OCI-LY1 (cell line): ENCODE measurements around the gene XCR1.
"Not testable (repeated sequence)": the region's sequence is repeated elsewhere in the genome, so short reads cannot be mapped to it uniquely, and the experiment has no call there.

ENCODE experiments used
- H2AFZ ChIP-seq: fragments of 200-600 bp; sonication (generic), shearing (Covaris generic); 2 replicates; pipeline ENCODE4 v1.6.0; 2014; ENCODE audit warnings: antibody characterized with exemption, mild to moderate bottlenecking, low read length
- H3F3A ChIP-seq: fragments of 200-600 bp; sonication (generic), shearing (Covaris generic); 2 replicates; pipeline ENCODE4 v1.6.0; 2014; ENCODE audit warnings: mild to moderate bottlenecking, antibody characterized with exemption, low read length, moderate library complexity; ENCODE audit not compliant: insufficient read depth
- H3K27ac ChIP-seq: fragments of 200-600 bp; sonication (generic); 2 replicates; pipeline ENCODE4 v1.5.1; 2014; ENCODE audit warnings: low read length, mixed run types, mild to moderate bottlenecking, low read depth; ENCODE audit not compliant: poor library complexity, severe bottlenecking
- H3K27me3 ChIP-seq: fragments of 200-600 bp; sonication (generic); 2 replicates; pipeline ENCODE4 v1.6.0; 2014; ENCODE audit warnings: antibody characterized with exemption, mild to moderate bottlenecking, low read length, moderate library complexity; ENCODE audit not compliant: insufficient read depth
- H3K36me3 ChIP-seq: fragments of 200-600 bp; sonication (generic); 2 replicates; pipeline ENCODE4 v1.6.1; 2014; ENCODE audit warnings: mild to moderate bottlenecking, antibody characterized with exemption, low read length, moderate library complexity, mixed read lengths; ENCODE audit not compliant: insufficient read depth
- H3K4me1 ChIP-seq: fragments of 200-600 bp; sonication (generic); 2 replicates; pipeline ENCODE4 v1.5.1; 2014; ENCODE audit warnings: mild to moderate bottlenecking, low read length, moderate library complexity; ENCODE audit not compliant: insufficient read depth, severe bottlenecking
- H3K4me2 ChIP-seq: fragments of 200-600 bp; sonication (generic), shearing (Covaris generic); 2 replicates; pipeline ENCODE4 v1.6.1; 2014; ENCODE audit warnings: low read length
- H3K4me3 ChIP-seq: fragments of 200-600 bp; sonication (generic); 2 replicates; pipeline ENCODE4 v1.5.1; 2014; ENCODE audit warnings: low read length, low read depth, mild to moderate bottlenecking, mixed read lengths; ENCODE audit not compliant: poor library complexity, severe bottlenecking
- H3K79me2 ChIP-seq: fragments of 200-600 bp; shearing (Covaris generic); 2 replicates; pipeline ENCODE4 v1.6.1; 2016; ENCODE audit warnings: mixed run types, low read length, mixed read lengths; ENCODE audit not compliant: insufficient read depth
- H3K9ac ChIP-seq: fragments of 200-600 bp; sonication (generic), shearing (Covaris generic); 2 replicates; pipeline ENCODE4 v1.6.1; 2014; ENCODE audit warnings: mild to moderate bottlenecking, low read length, mixed read lengths
- H3K9me2 ChIP-seq: fragments of 200-600 bp; sonication (generic), shearing (Covaris generic); 2 replicates; pipeline ENCODE4 v1.6.1; 2014; ENCODE audit warnings: low read depth, mild to moderate bottlenecking, low read length, mixed read lengths
- H3K9me3 ChIP-seq: fragments of 200-600 bp; shearing (Covaris generic); 2 replicates; pipeline ENCODE4 v1.6.1; 2014; ENCODE audit warnings: low read length, mixed read lengths
- H4K20me1 ChIP-seq: fragments of 200-600 bp; sonication (generic), shearing (Covaris generic); 2 replicates; pipeline ENCODE4 v1.6.0; 2016; ENCODE audit warnings: mild to moderate bottlenecking, low read length; ENCODE audit not compliant: insufficient read depth
- CTCF ChIP-seq: fragments of 200-600 bp; sonication (generic), shearing (Covaris generic); IDR thresholded peaks from 2 replicates; pipeline ENCODE4 v1.5.1; 2017; ENCODE audit warnings: mild to moderate bottlenecking, antibody characterized with exemption, low read length, moderate library complexity, mixed read lengths
- EZH2 ChIP-seq: fragments of 200-600 bp; sonication (generic), shearing (Covaris generic); IDR thresholded peaks from 2 replicates; pipeline ENCODE4 v1.8.0; 2017; ENCODE audit warnings: borderline replicate concordance, mixed run types, mild to moderate bottlenecking, antibody characterized with exemption, low read length, moderate library complexity, mixed read lengths

XCR1 gene

GRCh38 chr3:46057716-46058115, 30.4 kb upstream of the XCR1 start:
- H3K4me3 ChIP-seq: no peak overlapping the region
- no peaks in the 10 kb centered on the region for H3F3A ChIP-seq
- no peak overlapping the region for H3K27ac ChIP-seq
- H3K4me1 ChIP-seq: no peaks in the 10 kb centered on the region
- TF ChIP-seq CTCF (no peak), EZH2 (no peak)
- H3K4me2 ChIP-seq: no peak overlapping the region
- H3K9ac ChIP-seq: no peak overlapping the region
- no peaks in the 10 kb centered on the region for H3K79me2 ChIP-seq
- no peaks in the 10 kb centered on the region for H3K36me3 ChIP-seq
- no peaks in the 10 kb centered on the region for H3K27me3 ChIP-seq
- no peak overlapping the region for H2AFZ ChIP-seq
- H3K9me2 ChIP-seq: no peaks in the 10 kb centered on the region
- no peaks in the 10 kb centered on the region for H3K9me3 ChIP-seq
- H4K20me1 ChIP-seq: no peaks in the 10 kb centered on the region

GRCh38 chr3:46056686-46057085, 29.4 kb upstream of the XCR1 start:
- Histone ChIP-seq H3K27me3 (no peaks in the 10 kb centered on the region), H3K9me3 (no peaks in the 10 kb centered on the region)

GRCh38 chr3:46053761-46054515, 26.7 kb upstream of the XCR1 start:
- not testable (repeated sequence) for H3K27me3 ChIP-seq, H3K9me3 ChIP-seq, H3K9me2 ChIP-seq, H3K79me2 ChIP-seq, H3F3A ChIP-seq, H3K36me3 ChIP-seq, H3K9ac ChIP-seq, H2AFZ ChIP-seq, H3K4me2 ChIP-seq, H3K27ac ChIP-seq, H3K4me3 ChIP-seq, H3K4me1 ChIP-seq, H4K20me1 ChIP-seq

More at GRCh38 chr3:46056686-46057085, 29.4 kb upstream of the XCR1 start:
- Histone ChIP-seq H3K4me3 (no peak overlapping the region), H3K4me2 (no peak overlapping the region), H3K27ac (no peak overlapping the region), H2AFZ (no peak overlapping the region), H3K9me2 (no peaks in the 10 kb centered on the region), H4K20me1 (no peaks in the 10 kb centered on the region), H3F3A (no peaks in the 10 kb centered on the region), H3K36me3 (no peaks in the 10 kb centered on the region), H3K9ac (no peak overlapping the region), H3K4me1 (no peaks in the 10 kb centered on the region), H3K79me2 (no peaks in the 10 kb centered on the region)
- TF ChIP-seq EZH2: no peak
- no peak for TF ChIP-seq CTCF

- H3K36me3 ChIP-seq, H3K9me3 ChIP-seq, H3K27ac ChIP-seq, H4K20me1 ChIP-seq, H3K9ac ChIP-seq, H3K9me2 ChIP-seq, H3K79me2 ChIP-seq, H2AFZ ChIP-seq, H3K4me1 ChIP-seq, H3K4me2 ChIP-seq, H3F3A ChIP-seq, H3K4me3 ChIP-seq, H3K27me3 ChIP-seq: not testable (repeated sequence)
- peak; percentile 17; the same call in 1 of the 2 replicates for TF ChIP-seq CTCF
Observed at GRCh38 chr3:46053265-46053664, 26.0 kb upstream of the XCR1 start.
